Measurements from ENCODE around the gene TNFRSF25. TPM values are rescaled to one million over a fixed set of nuclear protein-coding genes. Genes with fewer than 3 reads are reported as not detected.

The TNFRSF25 gene
- total and polyA plus RNA-seq, 2 experiments from 2014 or later: 13.6 to 25.3 TPM

DNA sequence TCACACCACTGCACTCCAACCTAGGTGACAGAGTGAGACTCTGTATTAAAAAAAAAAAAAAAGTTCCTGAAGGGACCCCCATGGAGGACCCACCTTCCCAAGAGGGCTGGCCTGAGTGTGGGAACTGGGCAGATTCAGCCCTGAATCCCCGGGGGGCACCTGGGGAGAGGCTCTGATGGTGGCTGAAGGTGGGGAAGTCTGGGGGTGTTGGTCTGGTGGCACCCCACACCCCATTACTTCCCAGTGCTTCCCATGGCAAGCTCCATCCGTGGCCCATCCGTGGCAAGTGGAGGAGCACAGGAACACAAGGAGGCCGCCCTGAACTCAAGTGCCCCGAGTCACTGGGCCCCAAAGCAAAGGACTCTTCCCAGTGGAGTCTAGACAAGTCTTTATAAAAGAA lies 778 bp upstream of the TNFRSF25 start (continued):
- TF ChIP-seq, protein P1, sequence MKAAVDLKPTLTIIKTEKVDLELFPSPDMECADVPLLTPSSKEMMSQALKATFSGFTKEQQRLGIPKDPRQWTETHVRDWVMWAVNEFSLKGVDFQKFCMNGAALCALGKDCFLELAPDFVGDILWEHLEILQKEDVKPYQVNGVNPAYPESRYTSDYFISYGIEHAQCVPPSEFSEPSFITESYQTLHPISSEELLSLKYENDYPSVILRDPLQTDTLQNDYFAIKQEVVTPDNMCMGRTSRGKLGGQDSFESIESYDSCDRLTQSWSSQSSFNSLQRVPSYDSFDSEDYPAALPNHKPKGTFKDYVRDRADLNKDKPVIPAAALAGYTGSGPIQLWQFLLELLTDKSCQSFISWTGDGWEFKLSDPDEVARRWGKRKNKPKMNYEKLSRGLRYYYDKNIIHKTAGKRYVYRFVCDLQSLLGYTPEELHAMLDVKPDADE (IDR thresholded peaks at IDR 0.05): no peak
- no peak for TF ChIP-seq ZNF114 (CRISPR knock-in tag; IDR thresholded peaks at IDR 0.05)

DNA sequence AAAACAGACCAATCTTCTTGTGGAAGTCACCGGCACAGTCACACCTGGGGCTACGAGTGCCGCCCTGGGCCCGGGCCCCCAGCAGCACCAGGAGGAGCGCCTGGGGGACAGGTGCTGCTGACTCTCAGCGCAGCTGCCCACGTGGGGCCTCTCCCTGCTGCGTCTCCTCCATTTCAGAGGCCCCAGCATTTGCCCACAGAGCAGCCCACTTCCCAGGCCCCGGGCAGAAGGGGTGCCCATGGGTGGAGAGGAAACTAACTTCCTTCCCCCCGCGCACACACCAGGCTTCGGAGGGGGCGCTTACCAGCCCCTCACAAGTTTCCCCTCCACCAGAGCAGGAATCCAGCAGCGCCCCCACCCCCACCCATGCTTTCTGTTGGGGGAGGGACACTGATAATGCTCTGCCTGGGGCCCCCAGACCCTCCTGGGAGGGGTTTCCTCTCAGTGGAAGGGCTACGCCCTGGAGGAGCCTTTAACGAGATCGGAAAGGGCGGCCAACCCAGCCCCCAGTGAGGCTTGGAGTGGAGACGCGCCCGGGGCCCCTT lies 440 bp downstream of the TNFRSF25 start:
- Histone ChIP-seq H3K27ac (ENCODE audit: low read depth) (no peak overlapping the region), H3K36me3 (ENCODE audit: insufficient read depth) (no peaks in the 10 kb centered on the region), H3K9me2 (ENCODE audit: insufficient read depth) (no peaks in the 10 kb centered on the region), H3K4me3 (peak overlapping the region; percentile 54), H2AFZ (no peak overlapping the region), H4K20me1 (replicated peaks; ENCODE audit: insufficient read depth) (peaks cover 3% of the 10 kb centered on the region; the same call in 1 of the 2 replicates), H3K4me1 (ENCODE audit: insufficient read depth) (peaks cover 7% of the 10 kb centered on the region), H3K4me2 (peak overlapping the region; percentile 79), H3F3A (replicated peaks; ENCODE audit: low read depth) (peaks cover 15% of the 10 kb centered on the region; the same call in 1 of the 2 replicates), H3K27me3 (ENCODE audit: insufficient read depth) (peaks cover 5% of the 10 kb centered on the region; the same call in 1 of the 2 replicates), H3K79me2 (replicated peaks; ENCODE audit: insufficient read depth) (no peaks in the 10 kb centered on the region)
- Mint-ChIP-seq H3K9me3 (no peaks in the 10 kb centered on the region; the same call in 2 of the 3 replicates), H3K27me3 (ENCODE audit: insufficient read depth, low read depth, poor library complexity) (peaks cover 14% of the 10 kb centered on the region), H3K27ac (no peak overlapping the region), H3K4me3 (peak overlapping the region; percentile 21; the same call in 1 of the 3 replicates), H3K36me3 (ENCODE audit: low read depth) (peaks cover 32% of the 10 kb centered on the region), H3K4me1 (peaks cover 13% of the 10 kb centered on the region)
- DNase-seq (ENCODE audit: low spot score): no peak
- TF ChIP-seq, protein P2, sequence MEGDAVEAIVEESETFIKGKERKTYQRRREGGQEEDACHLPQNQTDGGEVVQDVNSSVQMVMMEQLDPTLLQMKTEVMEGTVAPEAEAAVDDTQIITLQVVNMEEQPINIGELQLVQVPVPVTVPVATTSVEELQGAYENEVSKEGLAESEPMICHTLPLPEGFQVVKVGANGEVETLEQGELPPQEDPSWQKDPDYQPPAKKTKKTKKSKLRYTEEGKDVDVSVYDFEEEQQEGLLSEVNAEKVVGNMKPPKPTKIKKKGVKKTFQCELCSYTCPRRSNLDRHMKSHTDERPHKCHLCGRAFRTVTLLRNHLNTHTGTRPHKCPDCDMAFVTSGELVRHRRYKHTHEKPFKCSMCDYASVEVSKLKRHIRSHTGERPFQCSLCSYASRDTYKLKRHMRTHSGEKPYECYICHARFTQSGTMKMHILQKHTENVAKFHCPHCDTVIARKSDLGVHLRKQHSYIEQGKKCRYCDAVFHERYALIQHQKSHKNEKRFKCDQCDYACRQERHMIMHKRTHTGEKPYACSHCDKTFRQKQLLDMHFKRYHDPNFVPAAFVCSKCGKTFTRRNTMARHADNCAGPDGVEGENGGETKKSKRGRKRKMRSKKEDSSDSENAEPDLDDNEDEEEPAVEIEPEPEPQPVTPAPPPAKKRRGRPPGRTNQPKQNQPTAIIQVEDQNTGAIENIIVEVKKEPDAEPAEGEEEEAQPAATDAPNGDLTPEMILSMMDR (conservative IDR thresholded peaks at IDR 0.05; ENCODE audit: low read depth in 2 of 2): no peak
- TF ChIP-seq, protein P1 (IDR thresholded peaks at IDR 0.05): no peak
- TF ChIP-seq NANOG (IDR thresholded peaks at IDR 0.05; ENCODE audit: borderline replicate concordance) (no peak), EZH2 (IDR thresholded peaks at IDR 0.05; ENCODE audit: low read depth, unreplicated experiment) (no peak), EZH2phosphoT487 (IDR thresholded peaks at IDR 0.05; ENCODE audit: unreplicated experiment) (no peak), STAT1 (IDR thresholded peaks at IDR 0.05; ENCODE audit: unreplicated experiment) (no peak), POLR2AphosphoS5 (IDR thresholded peaks at IDR 0.05; ENCODE audit: low read depth) (no peak), ZNF331 (CRISPR knock-in tag; IDR thresholded peaks at IDR 0.05; ENCODE audit: low read depth) (no peak), JUNB (IDR thresholded peaks at IDR 0.05; ENCODE audit: unreplicated experiment) (no peak)
- TF ChIP-seq, protein P3, sequence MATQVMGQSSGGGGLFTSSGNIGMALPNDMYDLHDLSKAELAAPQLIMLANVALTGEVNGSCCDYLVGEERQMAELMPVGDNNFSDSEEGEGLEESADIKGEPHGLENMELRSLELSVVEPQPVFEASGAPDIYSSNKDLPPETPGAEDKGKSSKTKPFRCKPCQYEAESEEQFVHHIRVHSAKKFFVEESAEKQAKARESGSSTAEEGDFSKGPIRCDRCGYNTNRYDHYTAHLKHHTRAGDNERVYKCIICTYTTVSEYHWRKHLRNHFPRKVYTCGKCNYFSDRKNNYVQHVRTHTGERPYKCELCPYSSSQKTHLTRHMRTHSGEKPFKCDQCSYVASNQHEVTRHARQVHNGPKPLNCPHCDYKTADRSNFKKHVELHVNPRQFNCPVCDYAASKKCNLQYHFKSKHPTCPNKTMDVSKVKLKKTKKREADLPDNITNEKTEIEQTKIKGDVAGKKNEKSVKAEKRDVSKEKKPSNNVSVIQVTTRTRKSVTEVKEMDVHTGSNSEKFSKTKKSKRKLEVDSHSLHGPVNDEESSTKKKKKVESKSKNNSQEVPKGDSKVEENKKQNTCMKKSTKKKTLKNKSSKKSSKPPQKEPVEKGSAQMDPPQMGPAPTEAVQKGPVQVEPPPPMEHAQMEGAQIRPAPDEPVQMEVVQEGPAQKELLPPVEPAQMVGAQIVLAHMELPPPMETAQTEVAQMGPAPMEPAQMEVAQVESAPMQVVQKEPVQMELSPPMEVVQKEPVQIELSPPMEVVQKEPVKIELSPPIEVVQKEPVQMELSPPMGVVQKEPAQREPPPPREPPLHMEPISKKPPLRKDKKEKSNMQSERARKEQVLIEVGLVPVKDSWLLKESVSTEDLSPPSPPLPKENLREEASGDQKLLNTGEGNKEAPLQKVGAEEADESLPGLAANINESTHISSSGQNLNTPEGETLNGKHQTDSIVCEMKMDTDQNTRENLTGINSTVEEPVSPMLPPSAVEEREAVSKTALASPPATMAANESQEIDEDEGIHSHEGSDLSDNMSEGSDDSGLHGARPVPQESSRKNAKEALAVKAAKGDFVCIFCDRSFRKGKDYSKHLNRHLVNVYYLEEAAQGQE (IDR thresholded peaks at IDR 0.05; ENCODE audit: unreplicated experiment): no peak
- ATAC-seq: peak; percentile 11

All from GM23338 (cell line).